Brain microvascular endothelial cell (primary cell): ENCODE data around the gene GNAI2.
A peak's percentile ranks its signal among the peaks of the same experiment; 100 is the strongest.
"Not testable (repeated sequence)": the region's sequence is repeated elsewhere in the genome, so short reads cannot be mapped to it uniquely, and the experiment has no call there.

ENCODE experiments used
- DNase-seq: peaks from one replicate; pipeline ENCODE4 v3.0.0-alpha.2; 2020
- H3K27ac ChIP-seq: fragments of 250-450 bp; sonication (Bioruptor Pico); 2 replicates; pipeline ENCODE4 v1.5.1; 2020; ENCODE audit warnings: mild to moderate bottlenecking, moderate library complexity
- H3K27me3 ChIP-seq: fragments of 250-450 bp; sonication (Bioruptor Pico); replicated peaks from 2 replicates; pipeline ENCODE4 v1.5.1; 2020; ENCODE audit warnings: mild to moderate bottlenecking
- H3K36me3 ChIP-seq: fragments of 250-450 bp; sonication (Bioruptor Pico); replicated peaks from 2 replicates; pipeline ENCODE4 v1.5.1; 2020; ENCODE audit warnings: mild to moderate bottlenecking
- H3K4me3 ChIP-seq: 2 replicates; pipeline ENCODE4 v1.5.1; 2011; ENCODE audit warnings: low read depth, mild to moderate bottlenecking, control low read depth, low read length, moderate library complexity
- CTCF ChIP-seq: IDR thresholded peaks from 2 replicates; pipeline ENCODE4 v1.5.1; 2011; ENCODE audit warnings: low read depth, mild to moderate bottlenecking, moderate library complexity, low read length, control low read depth, inconsistent platforms; ENCODE audit errors: missing control alignments
- in situ Hi-C: cut with HindIII; loops from 2 replicates; pipeline ENCODE4 v1.10.0; 2017; ENCODE audit warnings: low sequenced_read_pairs, low pct_ligation_motif_present

GNAI2 gene

GRCh38 chr3:50269977-50270413, 34.0 kb downstream of the GNAI2 start:
- Histone ChIP-seq H3K4me3 (no peak overlapping the region), H3K27me3 (peaks cover 17% of the 10 kb centered on the region), H3K36me3 (no peaks in the 10 kb centered on the region), H3K27ac (no peak overlapping the region)
- TF ChIP-seq CTCF: no peak
- in situ Hi-C loops: no loop called here
- no peak for DNase-seq

- no peak for TF ChIP-seq CTCF
- in situ Hi-C loops: no loop called here
- Histone ChIP-seq H3K36me3 (no peaks in the 10 kb centered on the region), H3K4me3 (no peak overlapping the region), H3K27me3 (peaks cover 24% of the 10 kb centered on the region), H3K27ac (no peak overlapping the region)
- no peak for DNase-seq
Observed at GRCh38 chr3:50270422-50271224, 34.6 kb downstream of the GNAI2 start.

GRCh38 chr3:50271314-50271936, 35.4 kb downstream of the GNAI2 start:
- no peak for TF ChIP-seq CTCF
- H3K4me3 ChIP-seq: no peak overlapping the region
- no peak overlapping the region for H3K27ac ChIP-seq
- in situ Hi-C loops: no loop called here
- no peaks in the 10 kb centered on the region for H3K36me3 ChIP-seq
- no peak for DNase-seq
- peaks cover 26% of the 10 kb centered on the region for H3K27me3 ChIP-seq

- H3K27me3 ChIP-seq: peaks cover 26% of the 10 kb centered on the region
- DNase-seq, in situ Hi-C loops, H3K4me3 ChIP-seq, H3K36me3 ChIP-seq, H3K27ac ChIP-seq: not testable (repeated sequence)
Observed at GRCh38 chr3:50272538-50272910, 36.5 kb downstream of the GNAI2 start.

GRCh38 chr3:50272911-50273688, 37.1 kb downstream of the GNAI2 start:
- no peak overlapping the region for H3K27ac ChIP-seq
- peak; percentile 44 for DNase-seq
- no peaks in the 10 kb centered on the region for H3K36me3 ChIP-seq
- peaks cover 26% of the 10 kb centered on the region for H3K27me3 ChIP-seq
- peak overlapping the region; percentile 37 for H3K4me3 ChIP-seq
- TF ChIP-seq CTCF: peak; percentile 99
- in situ Hi-C loops: no loop called here

GRCh38 chr3:50273689-50274065, 37.7 kb downstream of the GNAI2 start:
- in situ Hi-C loops: no loop called here
- no peak overlapping the region for H3K4me3 ChIP-seq
- no peak for DNase-seq
- no peak overlapping the region for H3K27ac ChIP-seq
- peaks cover 26% of the 10 kb centered on the region for H3K27me3 ChIP-seq
- no peak for TF ChIP-seq CTCF
- H3K36me3 ChIP-seq: no peaks in the 10 kb centered on the region
